ENCODE data around the gene ETV6. TPM values are rescaled to one million over a fixed set of nuclear protein-coding genes. Genes with fewer than 3 reads are reported as not detected.

ETV6 gene
- total RNA-seq, 2 experiments from 2014 or later: 17.1 to 19.3 TPM

DNA sequence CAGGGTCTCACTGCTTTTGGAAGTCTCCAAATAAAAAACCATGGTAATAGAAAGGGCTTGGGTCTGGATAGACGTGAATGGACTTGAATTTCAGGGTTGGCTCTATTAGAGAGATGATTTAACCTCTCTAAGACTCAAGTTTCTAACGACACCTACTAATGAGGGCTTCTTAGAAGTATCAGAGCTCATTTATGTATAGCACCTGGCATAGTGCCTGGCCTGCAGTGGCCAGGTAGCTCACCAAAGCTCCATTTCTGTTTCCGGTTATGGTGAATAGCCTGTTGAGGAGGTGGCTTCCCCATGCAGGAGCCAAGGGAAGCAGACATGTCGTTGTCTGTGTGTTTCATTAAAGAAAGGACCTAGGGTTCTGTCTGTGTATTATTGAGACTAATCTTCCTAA, 108.6 kb downstream of the ETV6 start:
- ChIA-PET POLR2A (interaction anchor here (1.0 to 10.3 kb wide), 13 partner anchors 10 to 267 kb away, joined by 3 to 119 read pairs (median 6); no protein-coding TSS in a partner anchor), CTCF (ENCODE audit: unreplicated experiment) (interaction anchor here (0.7 to 2.9 kb wide), 5 partner anchors 9 to 33 kb away, joined by 3 to 12 read pairs (median 5); no protein-coding TSS in a partner anchor)
- no peak for DNase-seq (ENCODE audit: low spot score)
- Histone ChIP-seq H3K9me3 (ENCODE audit: low read length) (no peaks in the 10 kb centered on the region), H3K9me2 (ENCODE audit: insufficient read depth, low read length) (no peaks in the 10 kb centered on the region), H4K20me1 (ENCODE audit: insufficient read depth, low read length) (no peaks in the 10 kb centered on the region), H3K36me3 (ENCODE audit: insufficient read depth, low read length) (peaks cover 11% of the 10 kb centered on the region; the same call in 1 of the 2 replicates), H3K4me3 (ENCODE audit: low read depth, low read length, poor library complexity, severe bottlenecking) (peak overlapping the region; percentile 49), H3K79me2 (ENCODE audit: insufficient read depth, low read depth, low read length) (peaks cover 17% of the 10 kb centered on the region; the same call in 1 of the 2 replicates), H3K4me2 (ENCODE audit: low read length) (peak overlapping the region; percentile 76), H3K27ac (ENCODE audit: low read depth, low read length, poor library complexity, severe bottlenecking) (peak overlapping the region; percentile 100), H3K4me1 (ENCODE audit: insufficient read depth, low read length, poor library complexity, severe bottlenecking) (peaks cover 100% of the 10 kb centered on the region), H2AFZ (ENCODE audit: low read length) (peak overlapping the region; percentile 55; the same call in 1 of the 2 replicates)
- intact Hi-C loops (cut with micrococcal nuclease; ENCODE audit: unreplicated experiment): loop anchor here (2.0 to 10.0 kb wide), 3 partner anchors 263 to 967 kb away; partner anchors contain the start of genes BORCS5 and MANSC1
- TF ChIP-seq, protein P1, sequence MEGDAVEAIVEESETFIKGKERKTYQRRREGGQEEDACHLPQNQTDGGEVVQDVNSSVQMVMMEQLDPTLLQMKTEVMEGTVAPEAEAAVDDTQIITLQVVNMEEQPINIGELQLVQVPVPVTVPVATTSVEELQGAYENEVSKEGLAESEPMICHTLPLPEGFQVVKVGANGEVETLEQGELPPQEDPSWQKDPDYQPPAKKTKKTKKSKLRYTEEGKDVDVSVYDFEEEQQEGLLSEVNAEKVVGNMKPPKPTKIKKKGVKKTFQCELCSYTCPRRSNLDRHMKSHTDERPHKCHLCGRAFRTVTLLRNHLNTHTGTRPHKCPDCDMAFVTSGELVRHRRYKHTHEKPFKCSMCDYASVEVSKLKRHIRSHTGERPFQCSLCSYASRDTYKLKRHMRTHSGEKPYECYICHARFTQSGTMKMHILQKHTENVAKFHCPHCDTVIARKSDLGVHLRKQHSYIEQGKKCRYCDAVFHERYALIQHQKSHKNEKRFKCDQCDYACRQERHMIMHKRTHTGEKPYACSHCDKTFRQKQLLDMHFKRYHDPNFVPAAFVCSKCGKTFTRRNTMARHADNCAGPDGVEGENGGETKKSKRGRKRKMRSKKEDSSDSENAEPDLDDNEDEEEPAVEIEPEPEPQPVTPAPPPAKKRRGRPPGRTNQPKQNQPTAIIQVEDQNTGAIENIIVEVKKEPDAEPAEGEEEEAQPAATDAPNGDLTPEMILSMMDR (conservative IDR thresholded peaks at IDR 0.05; ENCODE audit: low read length): no peak
- no peak for TF ChIP-seq EZH2phosphoT487 (IDR thresholded peaks at IDR 0.05; ENCODE audit: borderline replicate concordance, low read depth, low read length)
- BruUV-seq (replicated peaks): no TSS peak

DNA sequence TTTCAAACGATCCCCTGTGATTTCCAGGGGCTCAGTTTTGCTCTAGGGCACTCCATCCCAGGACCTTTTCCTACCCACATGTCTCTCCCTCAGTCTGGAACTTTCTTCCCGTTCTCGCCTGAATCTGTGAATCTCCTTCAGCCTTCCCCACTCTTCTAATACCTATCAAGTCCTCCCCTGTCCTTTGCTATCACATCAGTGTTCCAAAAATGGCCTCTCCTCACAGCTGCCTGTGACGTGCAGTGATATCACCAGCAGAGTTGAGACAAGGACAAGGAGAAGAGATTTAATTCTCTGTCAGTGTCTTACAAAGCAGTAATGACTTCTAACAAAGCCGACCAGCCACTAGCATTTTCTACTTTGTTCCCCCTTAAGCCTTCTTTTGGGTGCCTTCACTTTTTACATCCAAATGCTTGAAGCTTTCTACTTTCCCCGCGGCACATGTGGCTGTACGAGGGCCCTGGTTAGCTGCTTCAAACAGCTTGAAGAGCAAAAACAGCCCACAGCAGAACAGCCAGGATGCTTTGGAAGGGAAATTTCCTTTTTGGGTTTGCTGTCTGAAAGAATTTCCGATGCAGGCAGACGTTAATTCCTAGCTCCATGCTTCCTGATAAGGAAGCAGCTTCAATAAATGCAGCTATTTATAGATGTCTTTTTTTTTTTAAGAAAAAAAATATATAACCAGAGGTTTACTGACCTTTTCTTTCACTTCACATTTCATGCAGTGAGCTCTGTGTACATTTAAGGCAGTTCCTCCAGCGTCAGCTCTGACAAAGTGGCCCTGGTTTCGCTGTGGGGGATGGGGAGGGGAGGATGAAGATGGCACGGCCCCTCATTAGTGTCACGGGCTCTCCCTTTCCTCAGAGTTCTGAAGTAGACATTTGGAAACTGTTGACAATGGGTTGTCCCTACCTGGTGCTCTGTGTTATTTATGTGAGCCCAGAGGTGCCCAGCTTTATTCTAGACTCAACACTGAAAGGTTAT, 109.3 kb downstream of the ETV6 start:
- Histone ChIP-seq H3K9me2 (ENCODE audit: insufficient read depth, low read length) (no peaks in the 10 kb centered on the region), H3K9me3 (ENCODE audit: low read length) (no peaks in the 10 kb centered on the region), H3K36me3 (ENCODE audit: insufficient read depth, low read length) (peaks cover 8% of the 10 kb centered on the region; the same call in 1 of the 2 replicates), H2AFZ (ENCODE audit: low read length) (peak overlapping the region; percentile 55; the same call in 1 of the 2 replicates), H3K4me2 (ENCODE audit: low read length) (peak overlapping the region; percentile 76), H3K4me1 (ENCODE audit: insufficient read depth, low read length, poor library complexity, severe bottlenecking) (peaks cover 100% of the 10 kb centered on the region), H3K4me3 (ENCODE audit: low read depth, low read length, poor library complexity, severe bottlenecking) (peak overlapping the region; percentile 49), H3K79me2 (ENCODE audit: insufficient read depth, low read depth, low read length) (peaks cover 17% of the 10 kb centered on the region; the same call in 1 of the 2 replicates), H3K27ac (ENCODE audit: low read depth, low read length, poor library complexity, severe bottlenecking) (peak overlapping the region; percentile 100), H4K20me1 (ENCODE audit: insufficient read depth, low read length) (no peaks in the 10 kb centered on the region)
- peak; percentile 82 for DNase-seq (ENCODE audit: low spot score)
- TSS peak; percentile 85 for BruUV-seq (replicated peaks)
- TF ChIP-seq EZH2phosphoT487 (IDR thresholded peaks at IDR 0.05; ENCODE audit: borderline replicate concordance, low read depth, low read length): no peak
- TF ChIP-seq, protein P1 (conservative IDR thresholded peaks at IDR 0.05; ENCODE audit: low read length): no peak
- ChIA-PET CTCF (ENCODE audit: unreplicated experiment) (interaction anchor here (0.5 to 2.9 kb wide), 7 partner anchors 9 to 120 kb away, joined by 3 to 12 read pairs (median 5); no protein-coding TSS in a partner anchor), POLR2A (interaction anchor here (0.6 to 10.3 kb wide), 20 partner anchors 9 to 266 kb away, joined by 3 to 119 read pairs (median 4); partner anchors contain the start of gene ETV6)
- intact Hi-C loops (cut with micrococcal nuclease; ENCODE audit: unreplicated experiment): loop anchor here (2.0 to 10.0 kb wide), 3 partner anchors 262 to 966 kb away; partner anchors contain the start of genes BORCS5 and MANSC1
